SK-N-SH (cell line): ENCODE measurements around the gene TRIOBP. TPM values are rescaled to one million over a fixed set of nuclear protein-coding genes. Genes with fewer than 3 reads are reported as not detected.
"Not testable (repeated sequence)": the region's sequence is repeated elsewhere in the genome, so short reads cannot be mapped to it uniquely, and the experiment has no call there.

ENCODE experiments used
- CTCF ChIA-PET: fragments of 300-600, 350-600 bp; formaldehyde crosslinking; extraction: SDS; loops from one replicate; lab custom pipeline; 2021; lab: Yijun Ruan, JAX
- POLR2A ChIA-PET: fragments of 350-600 bp; sonication (Branson Sonifier 250); formaldehyde crosslinking; extraction: SDS; loops from one replicate; lab custom pipeline; 2020; ENCODE audit warnings: antibody characterized with exemption, inconsistent platforms; lab: Yijun Ruan, JAX
- DNase-seq: peaks from one replicate; pipeline ENCODE4 v3.0.0; 2012
- H2AFZ ChIP-seq: fragments of 200-600 bp; sonication (generic); 2 replicates; pipeline ENCODE4 v1.8.1; 2016; ENCODE audit warnings: antibody characterized with exemption, mild to moderate bottlenecking, low read depth
- H3F3A ChIP-seq: fragments of 200-600 bp; sonication (generic); replicated peaks from 2 replicates; pipeline ENCODE3; 2016; ENCODE audit warnings: antibody characterized with exemption, mild to moderate bottlenecking; ENCODE audit not compliant: insufficient read depth
- H3K27ac ChIP-seq, 2 experiments: fragments of 200-500 bp in 1 of 2; fragments of 200-600 bp in 1 of 2; sonication (Bioruptor generic) in 1 of 2; sonication (generic), shearing (Covaris generic) in 1 of 2; 2 replicates each; pipeline versions ENCODE4 v1.5.1 to v1.6.1; 2014 to 2016; ENCODE audit warnings: low read depth in 2 of 2, inconsistent platforms in 1 of 2, low read length in 1 of 2, mild to moderate bottlenecking in 1 of 2, mixed read lengths in 1 of 2
- H3K27me3 ChIP-seq: fragments of 200-600 bp; sonication (generic), shearing (Covaris generic); 2 replicates; pipeline ENCODE4 v1.6.1; 2016; ENCODE audit warnings: mixed run types; ENCODE audit not compliant: insufficient read depth
- H3K36me3 ChIP-seq, 2 experiments: fragments of 200-500 bp in 1 of 2; fragments of 200-600 bp in 1 of 2; sonication (Bioruptor generic) in 1 of 2; sonication (generic) in 1 of 2; replicated peaks in 1 of 2; 2 replicates each; pipeline versions ENCODE3 to v1.5.1; 2014 to 2016; ENCODE audit warnings: low read length in 1 of 2, mild to moderate bottlenecking in 1 of 2; ENCODE audit not compliant: insufficient read depth in 2 of 2, control insufficient read depth in 1 of 2
- H3K4me1 ChIP-seq, 2 experiments: fragments of 200-500 bp in 1 of 2; fragments of 200-600 bp in 1 of 2; sonication (Bioruptor generic) in 1 of 2; sonication (generic), shearing (Covaris generic) in 1 of 2; 2 replicates each; pipeline versions ENCODE4 v1.5.1 to v1.6.1; 2014 to 2016; ENCODE audit warnings: low read depth in 1 of 2, low read length in 1 of 2, mixed run types in 1 of 2; ENCODE audit not compliant: insufficient read depth in 2 of 2, control insufficient read depth in 1 of 2
- H3K4me2 ChIP-seq: fragments of 200-600 bp; sonication (generic), shearing (Covaris generic); 2 replicates; pipeline ENCODE4 v1.6.1; 2017; ENCODE audit warnings: mixed run types
- H3K4me3 ChIP-seq, 2 experiments: fragments of 200-500 bp in 1 of 2; fragments of 200-600 bp in 1 of 2; sonication (Bioruptor generic) in 1 of 2; sonication (generic), shearing (Covaris generic) in 1 of 2; 2 replicates each; pipeline versions ENCODE4 v1.5.1 to v1.8.1; 2014 to 2016; ENCODE audit warnings: low read depth in 2 of 2, inconsistent platforms in 1 of 2, low read length in 1 of 2, mild to moderate bottlenecking in 1 of 2, mixed read lengths in 1 of 2, moderate library complexity in 1 of 2
- H3K79me2 ChIP-seq: fragments of 200-600 bp; sonication (generic); 2 replicates; pipeline ENCODE4 v1.8.1; 2017; ENCODE audit warnings: mild to moderate bottlenecking; ENCODE audit not compliant: insufficient read depth
- H3K9ac ChIP-seq: fragments of 200-600 bp; sonication (generic); 2 replicates; pipeline ENCODE4 v1.6.1; 2017; ENCODE audit warnings: mixed run types
- H3K9me2 ChIP-seq: fragments of 200-600 bp; sonication (generic); 2 replicates; pipeline ENCODE4 v1.6.1; 2017; ENCODE audit warnings: mixed run types
- H3K9me3 ChIP-seq: fragments of 200-600 bp; sonication (generic); 2 replicates; pipeline ENCODE4 v1.6.1; 2017; ENCODE audit warnings: mixed run types, mild to moderate bottlenecking, moderate library complexity
- H4K20me1 ChIP-seq: fragments of 200-600 bp; sonication (generic); 2 replicates; pipeline ENCODE4 v1.6.1; 2017; ENCODE audit warnings: mild to moderate bottlenecking, mixed run types; ENCODE audit not compliant: insufficient read depth
- GATA2 ChIP-seq: sonication (generic); formaldehyde crosslinking; IDR thresholded peaks from 2 replicates; pipeline ENCODE4 v1.5.0; 2020; ENCODE audit warnings: mild to moderate bottlenecking, missing genetic modification reagents
- MAX ChIP-seq: IDR thresholded peaks from 2 replicates; pipeline ENCODE4 v1.4.0; 2012; ENCODE audit warnings: low read depth
- MEF2A ChIP-seq: IDR thresholded peaks from 2 replicates; pipeline ENCODE4 v1.4.0; 2012; ENCODE audit warnings: low read depth, borderline replicate concordance
- PBX3 ChIP-seq: IDR thresholded peaks from 2 replicates; pipeline ENCODE4; 2012
- RCOR1 ChIP-seq: fragments of 150-350 bp; IDR thresholded peaks from 2 replicates; pipeline ENCODE4 v1.6.1; 2017; ENCODE audit warnings: antibody characterized with exemption, low read length
- SMC3 ChIP-seq: IDR thresholded peaks from 2 replicates; pipeline ENCODE4 v1.6.1; 2012; ENCODE audit warnings: low read depth, low read length, improper control_type of control experiment
- USF2 ChIP-seq: fragments of 150-350 bp; IDR thresholded peaks from 2 replicates; pipeline ENCODE4 v1.6.1; 2017; ENCODE audit warnings: antibody characterized with exemption, low read length, low read depth, borderline replicate concordance
- WGBS: methylation state at CpG from one replicate; pipeline ENCODE4 v1.1.6; 2017; ENCODE audit warnings: low lambda C conversion rate; 5-methylcytosine and 5-hydroxymethylcytosine counted together
- polyA plus RNA-seq, 3 experiments: library from polyadenylated mRNA; depleted of rRNA; stranded (reverse); fragments of >200 nt; gene quantifications; 2 replicates each; pipeline ENCODE4 v1.2.3, GENCODE V29; 2012

The TRIOBP gene
- polyA plus RNA-seq, 1 of the 3 experiments (the other 2 are of a cell fraction), result 43.6 TPM

GRCh38 chr22:37714634-37715033 lies 17.8 kb downstream of the TRIOBP start:
- POLR2A ChIA-PET, result no interaction called here
- no peak for DNase-seq
- Histone ChIP-seq H3K9me3 (no peaks in the 10 kb centered on the region), H3K36me3 (peaks cover 0 to 3% of the 10 kb centered on the region in 2 experiments), H3K9me2 (no peaks in the 10 kb centered on the region), H3F3A (peaks cover 5% of the 10 kb centered on the region), H3K4me2 (no peak overlapping the region), H2AFZ (no peak overlapping the region), H3K9ac (no peak overlapping the region), H3K79me2 (no peaks in the 10 kb centered on the region), H3K4me1 (no peaks in the 10 kb centered on the region), H4K20me1 (no peaks in the 10 kb centered on the region), H3K4me3 (no peak overlapping the region), H3K27me3 (no peaks in the 10 kb centered on the region), H3K27ac (no peak overlapping the region)
- CTCF ChIA-PET, result interaction anchor here (1.3 to 1.4 kb wide), 2 partner anchors 17 to 21 kb away, joined by 3 read pairs; no protein-coding TSS in a partner anchor
- WGBS, result 84% methylated on average over 2 of the region's 2 CpGs
- TF ChIP-seq SMC3 (no peak), PBX3 (no peak)

GRCh38 chr22:37715760-37716159 lies 18.9 kb downstream of the TRIOBP start:
- Histone ChIP-seq H3K4me2 (no peak overlapping the region), H3K4me3 (no peak overlapping the region), H3K27me3 (no peaks in the 10 kb centered on the region), H3K9ac (no peak overlapping the region), H3K9me2 (no peaks in the 10 kb centered on the region), H3F3A (peaks cover 5% of the 10 kb centered on the region), H3K79me2 (no peaks in the 10 kb centered on the region), H3K36me3 (peaks cover 0 to 3% of the 10 kb centered on the region in 2 experiments), H2AFZ (no peak overlapping the region), H4K20me1 (no peaks in the 10 kb centered on the region), H3K4me1 (no peaks in the 10 kb centered on the region), H3K27ac (no peak overlapping the region)
- DNase-seq, result peak; percentile 54
- 77% methylated on average over 6 of the region's 7 CpGs for WGBS
- POLR2A ChIA-PET, result no interaction called here
- CTCF ChIA-PET, result no interaction called here
- no peak for TF ChIP-seq PBX3
- no peak for TF ChIP-seq RCOR1
- TF ChIP-seq, all 33 proteins: peak for 0
- H3K9me3 ChIP-seq, result no peaks in the 10 kb centered on the region

- no peaks in the 10 kb centered on the region for H3K9me3 ChIP-seq
- WGBS, result over 99% methylated on average over 9 of the region's 9 CpGs
- H3K4me2 ChIP-seq, result no peak overlapping the region
- H3F3A ChIP-seq, result peaks cover 2% of the 10 kb centered on the region
- ChIA-PET CTCF (interaction anchor here (1.0 kb wide), 1 partner anchor 18 kb away, joined by 3 read pairs; no protein-coding TSS in a partner anchor), POLR2A (no interaction called here)
- H3K9ac ChIP-seq, result no peak overlapping the region
- H3K27ac ChIP-seq, result no peak overlapping the region
- H2AFZ ChIP-seq, result no peak overlapping the region
- H4K20me1 ChIP-seq, result no peaks in the 10 kb centered on the region
- no peaks in the 10 kb centered on the region for H3K79me2 ChIP-seq
- H3K4me3 ChIP-seq, result no peak overlapping the region
- H3K36me3 ChIP-seq, result peaks cover 0 to 3% of the 10 kb centered on the region in 2 experiments
- TF ChIP-seq GATA2, result no peak
- TF ChIP-seq MEF2A, result no peak
- TF ChIP-seq USF2, result no peak
- no peak for TF ChIP-seq MAX
- H3K4me1 ChIP-seq, result no peaks in the 10 kb centered on the region
- H3K9me2 ChIP-seq, result no peaks in the 10 kb centered on the region
- no peak for DNase-seq
- H3K27me3 ChIP-seq, result no peaks in the 10 kb centered on the region
These were observed 19.9 kb downstream of the TRIOBP start for GRCh38 chr22:37716708-37717107.

- not testable (repeated sequence) for H4K20me1 ChIP-seq, H3K9me3 ChIP-seq, H3K79me2 ChIP-seq, H3K9ac ChIP-seq, H3K9me2 ChIP-seq, H3K27ac ChIP-seq, H3K4me1 ChIP-seq, H3K4me2 ChIP-seq, H3K4me3 ChIP-seq, H2AFZ ChIP-seq, H3K27me3 ChIP-seq, H3F3A ChIP-seq, H3K36me3 ChIP-seq, DNase-seq
- ChIA-PET CTCF (interaction anchor here (1.0 kb wide), 2 partner anchors 11 to 17 kb away, joined by 3 read pairs; no protein-coding TSS in a partner anchor), POLR2A (interaction anchor here (0.6 kb wide), 1 partner anchor 12 kb away, joined by 3 read pairs; no protein-coding TSS in a partner anchor)
- 100% methylated on average over 5 of the region's 7 CpGs for WGBS
These were observed 20.4 kb downstream of the TRIOBP start for GRCh38 chr22:37717235-37717634.
